Measurements from ENCODE around the gene WEE2.

WEE2 gene

DNA sequence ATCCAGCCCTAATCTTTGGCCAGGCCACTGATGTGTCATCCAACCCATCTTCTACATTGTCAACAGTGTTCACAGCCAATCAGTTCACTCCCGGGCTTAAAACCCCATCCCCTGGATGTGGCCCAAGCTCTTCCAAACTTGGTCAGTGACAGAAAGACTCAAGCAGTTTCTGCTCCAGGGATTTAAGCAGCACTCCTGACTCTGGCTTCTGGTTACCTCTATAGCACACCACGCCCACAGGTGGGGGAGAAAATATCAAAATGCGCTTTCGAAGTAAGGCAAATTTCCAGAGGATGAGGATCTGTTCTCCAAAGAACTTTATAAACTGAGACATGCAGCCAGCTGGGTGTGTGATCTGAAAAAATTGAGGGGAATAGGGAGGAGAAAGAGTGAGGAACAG lies 42.1 kb upstream of the WEE2 start:
- no peak overlapping the region for H3K4me3 ChIP-seq (ENCODE audit: low read depth, low read length)
- ChIA-PET POLR2A (no interaction called here), CTCF (interaction anchor here (2.7 kb wide), 1 partner anchor 11 kb away, joined by 16 read pairs; no protein-coding TSS in a partner anchor)
- TF ChIP-seq, protein P1, sequence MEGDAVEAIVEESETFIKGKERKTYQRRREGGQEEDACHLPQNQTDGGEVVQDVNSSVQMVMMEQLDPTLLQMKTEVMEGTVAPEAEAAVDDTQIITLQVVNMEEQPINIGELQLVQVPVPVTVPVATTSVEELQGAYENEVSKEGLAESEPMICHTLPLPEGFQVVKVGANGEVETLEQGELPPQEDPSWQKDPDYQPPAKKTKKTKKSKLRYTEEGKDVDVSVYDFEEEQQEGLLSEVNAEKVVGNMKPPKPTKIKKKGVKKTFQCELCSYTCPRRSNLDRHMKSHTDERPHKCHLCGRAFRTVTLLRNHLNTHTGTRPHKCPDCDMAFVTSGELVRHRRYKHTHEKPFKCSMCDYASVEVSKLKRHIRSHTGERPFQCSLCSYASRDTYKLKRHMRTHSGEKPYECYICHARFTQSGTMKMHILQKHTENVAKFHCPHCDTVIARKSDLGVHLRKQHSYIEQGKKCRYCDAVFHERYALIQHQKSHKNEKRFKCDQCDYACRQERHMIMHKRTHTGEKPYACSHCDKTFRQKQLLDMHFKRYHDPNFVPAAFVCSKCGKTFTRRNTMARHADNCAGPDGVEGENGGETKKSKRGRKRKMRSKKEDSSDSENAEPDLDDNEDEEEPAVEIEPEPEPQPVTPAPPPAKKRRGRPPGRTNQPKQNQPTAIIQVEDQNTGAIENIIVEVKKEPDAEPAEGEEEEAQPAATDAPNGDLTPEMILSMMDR (IDR thresholded peaks at IDR 0.05; ENCODE audit: insufficient read depth, low read length, missing control alignments), result no peak
- no peak for DNase-seq (ENCODE audit: low read depth, low spot score)

DNA sequence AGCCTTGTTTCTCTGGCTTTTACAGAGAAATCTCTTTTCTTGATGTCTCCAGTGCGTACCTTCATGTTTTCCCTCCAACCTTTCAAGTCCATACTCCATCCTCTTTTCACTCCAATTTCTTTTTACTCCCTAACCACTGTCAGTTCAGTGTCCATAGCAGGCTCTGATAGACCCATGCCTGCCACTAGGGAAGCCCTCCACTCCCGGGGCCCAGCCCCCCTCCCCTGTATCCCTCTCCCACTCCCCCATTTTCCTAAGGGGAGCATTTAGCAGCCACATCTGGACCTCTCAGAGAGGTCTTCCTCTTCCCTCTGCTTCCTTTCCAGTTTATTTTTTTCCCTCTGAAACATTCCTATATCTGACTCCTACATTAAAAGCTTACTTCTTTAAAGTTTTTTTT lies 39.3 kb upstream of the WEE2 start:
- POLR2A ChIA-PET, result no interaction called here
- DNase-seq (ENCODE audit: low read depth, low spot score), result no peak
- CTCF ChIA-PET, result interaction anchor here (1.0 to 1.1 kb wide), 2 partner anchors 15 to 134 kb away, joined by 3 to 5 read pairs; no protein-coding TSS in a partner anchor
- TF ChIP-seq, protein P1 (IDR thresholded peaks at IDR 0.05; ENCODE audit: insufficient read depth, low read length, missing control alignments), result no peak
- no peak overlapping the region for H3K4me3 ChIP-seq (ENCODE audit: low read depth, low read length)

- TF ChIP-seq, protein P1 (IDR thresholded peaks at IDR 0.05; ENCODE audit: insufficient read depth, low read length, missing control alignments), result no peak
- no peak overlapping the region for H3K4me3 ChIP-seq (ENCODE audit: low read depth, low read length)
- POLR2A ChIA-PET, result no interaction called here
- CTCF ChIA-PET, result interaction anchor here (0.9 to 1.5 kb wide), 2 partner anchors 17 to 22 kb away, joined by 3 read pairs; no protein-coding TSS in a partner anchor
- DNase-seq (ENCODE audit: low read depth, low spot score), result no peak
Observed at GRCh38 chr7:141671705-141672496, 36.3 kb upstream of the WEE2 start.

DNA sequence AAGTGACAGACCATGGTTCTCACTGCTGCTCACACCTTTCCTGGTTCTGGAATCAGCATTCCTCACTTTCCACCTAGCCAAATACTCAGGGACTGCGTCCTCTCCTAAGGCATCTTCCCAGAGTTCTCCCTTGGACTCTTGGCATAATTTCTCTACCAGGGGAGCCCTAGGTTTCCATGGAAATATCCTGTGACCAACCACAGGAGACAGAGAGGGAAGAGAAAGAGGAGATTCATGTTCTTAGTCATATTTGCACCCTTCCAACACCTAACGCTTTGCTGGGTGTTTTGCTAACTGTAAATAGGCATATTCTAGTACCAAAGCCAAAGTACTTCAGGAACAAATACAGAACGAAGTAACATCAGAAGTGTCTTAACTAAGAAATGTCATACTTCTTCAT lies 34.8 kb upstream of the WEE2 start:
- TF ChIP-seq, protein P1 (IDR thresholded peaks at IDR 0.05; ENCODE audit: insufficient read depth, low read length, missing control alignments), result no peak
- no peak for DNase-seq (ENCODE audit: low read depth, low spot score)
- ChIA-PET POLR2A (no interaction called here), CTCF (interaction anchor here (1.5 kb wide), 1 partner anchor 24 kb away, joined by 3 read pairs; no protein-coding TSS in a partner anchor)
- no peak overlapping the region for H3K4me3 ChIP-seq (ENCODE audit: low read depth, low read length)

GRCh38 chr7:141674171-141674671 lies 33.9 kb upstream of the WEE2 start:
- TF ChIP-seq, protein P1 (IDR thresholded peaks at IDR 0.05; ENCODE audit: insufficient read depth, low read length, missing control alignments), result no peak
- ChIA-PET POLR2A (no interaction called here), CTCF (no interaction called here)
- H3K4me3 ChIP-seq (ENCODE audit: low read depth, low read length), result no peak overlapping the region
- DNase-seq (ENCODE audit: low read depth, low spot score), result no peak

DNA sequence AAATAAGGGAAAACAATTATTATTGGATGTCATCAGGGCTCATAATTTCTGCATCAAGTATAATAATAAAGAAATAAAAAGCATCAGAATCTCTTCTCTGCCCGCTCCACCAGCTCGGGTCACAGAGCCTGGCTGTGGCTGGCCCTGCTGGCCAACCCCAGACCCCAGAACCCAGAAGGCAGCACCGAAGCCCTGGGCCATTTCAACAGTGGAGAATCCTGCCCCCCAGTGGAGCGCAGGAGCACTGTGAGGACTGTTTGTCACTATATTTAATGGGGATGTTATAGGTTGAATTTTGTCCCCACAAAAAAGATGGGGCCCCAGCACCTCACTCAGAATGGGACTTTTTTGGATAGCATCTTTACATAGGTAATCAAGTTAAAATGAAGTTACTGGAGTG lies 33.5 kb upstream of the WEE2 start:
- ChIA-PET POLR2A (no interaction called here), CTCF (no interaction called here)

More for the DNA sequence above, 33.5 kb upstream of the WEE2 start:
- H3K4me3 ChIP-seq (ENCODE audit: low read depth, low read length), result no peak overlapping the region
- TF ChIP-seq, protein P1 (IDR thresholded peaks at IDR 0.05; ENCODE audit: insufficient read depth, low read length, missing control alignments), result peak; percentile 1
- no peak for DNase-seq (ENCODE audit: low read depth, low spot score)
